GM12891 (cell line): ENCODE results near the gene BGLAP.

Source experiments
- PAX5 ChIP-seq: IDR thresholded peaks from 2 replicates; pipeline ENCODE4 v1.6.1; 2011; ENCODE audit warnings: low read length, moderate library complexity, mild to moderate bottlenecking; ENCODE audit not compliant: insufficient read depth, severe bottlenecking
- POLR2A ChIP-seq: IDR thresholded peaks from 2 replicates; pipeline ENCODE4 v1.6.1; 2011; ENCODE audit warnings: low read depth, low read length, control low read depth
- POLR2AphosphoS5 ChIP-seq: IDR thresholded peaks from 2 replicates; pipeline ENCODE4 v1.6.1; 2011; ENCODE audit warnings: low read depth, low read length, control low read depth
- POU2F2 ChIP-seq: IDR thresholded peaks from 2 replicates; pipeline ENCODE4 v1.6.1; 2011; ENCODE audit warnings: low read depth, mild to moderate bottlenecking, control low read depth, low read length, moderate library complexity
- SPI1 ChIP-seq: IDR thresholded peaks from 2 replicates; pipeline ENCODE4 v1.6.1; 2011; ENCODE audit warnings: low read depth, low read length, control low read depth
- TAF1 ChIP-seq: IDR thresholded peaks from 2 replicates; pipeline ENCODE4 v1.6.1; 2011; ENCODE audit warnings: low read depth, low read length, control low read depth

DNA sequence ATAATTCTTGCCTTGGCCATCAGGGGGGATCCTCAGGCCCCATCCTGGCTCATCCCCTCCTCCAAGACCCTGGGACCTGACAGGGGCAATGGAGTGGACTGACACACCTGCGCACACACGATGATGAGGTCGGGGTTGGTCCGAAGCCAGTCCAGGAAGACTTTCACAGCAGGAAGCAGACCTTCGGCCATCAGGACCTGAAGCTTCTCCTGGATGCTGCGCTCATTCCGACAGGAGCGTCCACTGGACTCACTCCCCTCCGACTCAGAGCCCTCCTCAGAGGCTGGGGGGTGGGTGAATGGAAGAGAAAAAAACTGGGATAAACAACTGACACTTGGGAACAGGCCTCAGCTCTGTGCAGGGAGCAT is 21.3 kb downstream of the BGLAP start:
- TF ChIP-seq POLR2A (no peak), POLR2AphosphoS5 (no peak), PAX5 (no peak), TAF1 (no peak), SPI1 (no peak), POU2F2 (no peak)
